Activated CD4-positive, alpha-beta T cell treated with anti-CD3 and anti-CD28 coated beads for 36 hours (primary cell): ENCODE results near the gene FRMD7. TPM values are rescaled to one million over a fixed set of nuclear protein-coding genes. Genes with fewer than 3 reads are reported as not detected.
"Not testable (repeated sequence)": the region's sequence is repeated elsewhere in the genome, so short reads cannot be mapped to it uniquely, and the experiment has no call there.

ENCODE experiments used
- ATAC-seq: fragments of 200-7000 bp; cut with Tn5 transposase; one replicate; pipeline ENCODE4 v1.10.0; 2021; ENCODE audit warnings: mild to moderate bottlenecking, moderate library complexity
- CTCF ChIA-PET: fragments of 350-600 bp; sonication (Branson Sonifier 250); formaldehyde crosslinking; loops from one replicate; lab custom pipeline; 2021; ENCODE audit warnings: antibody characterized with exemption; lab: Charles Lee
- POLR2A ChIA-PET: fragments of 350-600 bp; sonication (Branson Sonifier 250); formaldehyde crosslinking; loops from one replicate; lab custom pipeline; 2021; ENCODE audit warnings: antibody characterized with exemption, inconsistent platforms; lab: Charles Lee
- DNase-seq: peaks from one replicate; pipeline ENCODE4 v3.0.0-alpha.2; 2020
- H3K27ac Mint-ChIP-seq: one replicate; pipeline ENCODE4 v1.8.0; 2021; ENCODE audit warnings: mixed read lengths
- H3K27me3 Mint-ChIP-seq: one replicate; pipeline ENCODE4 v1.8.0; 2021; ENCODE audit warnings: mixed read lengths
- H3K36me3 Mint-ChIP-seq: one replicate; pipeline ENCODE4 v1.8.0; 2021; ENCODE audit warnings: low read depth, mixed read lengths
- H3K4me1 Mint-ChIP-seq: one replicate; pipeline ENCODE4 v1.8.0; 2021; ENCODE audit warnings: mixed read lengths
- H3K4me3 Mint-ChIP-seq: one replicate; pipeline ENCODE4 v1.8.0; 2021; ENCODE audit warnings: mild to moderate bottlenecking, moderate library complexity, mixed read lengths
- H3K9me3 Mint-ChIP-seq: one replicate; pipeline ENCODE4 v1.8.0; 2021; ENCODE audit warnings: low read depth, mixed read lengths
- intact Hi-C, 2 experiments: fragments of 100-400 bp; cut with DNase I in 1 of 2; cut with micrococcal nuclease in 1 of 2; formaldehyde crosslinking; loops; one replicate each; pipeline versions ENCODE4 v1.14.2 to v1.15.1; 2022 to 2024; cut with DNase I, micrococcal nuclease
- total RNA-seq, 2 experiments: library from RNA; stranded (reverse); gene quantifications; one replicate each; pipeline ENCODE4 v1.2.3, GENCODE V29; 2021

Gene FRMD7, protein sequence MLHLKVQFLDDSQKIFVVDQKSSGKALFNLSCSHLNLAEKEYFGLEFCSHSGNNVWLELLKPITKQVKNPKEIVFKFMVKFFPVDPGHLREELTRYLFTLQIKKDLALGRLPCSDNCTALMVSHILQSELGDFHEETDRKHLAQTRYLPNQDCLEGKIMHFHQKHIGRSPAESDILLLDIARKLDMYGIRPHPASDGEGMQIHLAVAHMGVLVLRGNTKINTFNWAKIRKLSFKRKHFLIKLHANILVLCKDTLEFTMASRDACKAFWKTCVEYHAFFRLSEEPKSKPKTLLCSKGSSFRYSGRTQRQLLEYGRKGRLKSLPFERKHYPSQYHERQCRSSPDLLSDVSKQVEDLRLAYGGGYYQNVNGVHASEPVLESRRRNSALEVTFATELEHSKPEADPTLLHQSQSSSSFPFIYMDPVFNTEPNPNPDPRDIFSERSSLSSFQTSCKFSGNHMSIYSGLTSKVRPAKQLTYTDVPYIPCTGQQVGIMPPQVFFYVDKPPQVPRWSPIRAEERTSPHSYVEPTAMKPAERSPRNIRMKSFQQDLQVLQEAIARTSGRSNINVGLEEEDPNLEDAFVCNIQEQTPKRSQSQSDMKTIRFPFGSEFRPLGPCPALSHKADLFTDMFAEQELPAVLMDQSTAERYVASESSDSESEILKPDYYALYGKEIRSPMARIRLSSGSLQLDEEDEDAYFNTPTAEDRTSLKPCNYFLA
- total RNA-seq = not detected

DNA sequence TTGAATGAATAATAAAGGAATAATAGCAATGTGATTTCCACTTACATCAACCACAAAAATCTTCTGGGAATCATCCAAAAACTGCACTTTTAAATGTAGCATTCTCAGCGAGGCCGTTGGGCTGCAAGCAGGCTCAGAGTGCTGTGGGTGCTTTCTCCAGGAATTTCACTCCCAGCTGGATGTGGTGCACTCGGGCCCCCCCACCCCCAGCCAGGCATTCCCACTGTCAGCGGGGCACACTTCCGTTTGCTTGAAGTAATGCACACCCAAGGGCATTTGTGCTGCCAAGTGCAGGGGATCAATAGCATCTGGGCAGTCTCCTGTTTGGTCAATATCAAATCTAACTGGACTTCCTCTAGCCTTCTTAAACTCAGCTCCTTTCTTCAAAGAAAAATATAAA lies at the start of gene FRMD7:
TSS of gene FRMD7 (minus strand) at position 278 of the 400 bp plus-strand sequence. CDS start at position 102, 176 bp downstream.
- intact Hi-C loops = no loop called here
- ChIA-PET CTCF (no interaction called here), POLR2A (no interaction called here)
- no peak within 1 kb of the TSS for H3K27ac Mint-ChIP-seq
- H3K36me3 Mint-ChIP-seq = no peaks in the 10 kb centered on the region
- ATAC-seq (no peak), DNase-seq (no peak)
- H3K9me3 Mint-ChIP-seq = no peaks in the 10 kb centered on the region
- peaks cover 4% of the 10 kb centered on the region for H3K27me3 Mint-ChIP-seq
- H3K4me3 Mint-ChIP-seq = no peak within 1 kb of the TSS
- no peaks in the 10 kb centered on the region for H3K4me1 Mint-ChIP-seq

DNA sequence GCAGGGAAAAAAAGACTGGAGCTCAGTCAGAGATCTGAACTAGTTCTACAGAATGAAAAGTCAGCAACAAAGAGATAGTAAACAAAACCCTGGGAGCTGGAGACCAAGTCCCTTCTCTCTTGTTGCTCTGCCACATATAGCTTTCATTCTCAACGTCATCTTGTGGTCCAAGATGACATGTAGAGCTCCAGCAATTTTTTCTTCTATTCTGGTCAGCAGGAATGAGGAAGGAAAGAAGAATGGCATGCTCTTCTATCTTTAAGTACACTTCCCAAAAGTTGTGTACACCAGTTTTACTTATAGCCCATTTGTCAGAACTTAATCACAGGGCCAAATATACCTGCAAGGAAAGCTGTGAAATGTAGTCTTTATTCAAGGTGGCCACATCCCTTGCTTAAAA lies 45.8 kb upstream of the FRMD7 start:
- H3K27ac Mint-ChIP-seq = no peak overlapping the region
- ChIA-PET POLR2A (no interaction called here), CTCF (interaction anchor here (1.0 kb wide), 1 partner anchor 81 kb away, joined by 3 read pairs; no protein-coding TSS in a partner anchor)
- H3K4me3 Mint-ChIP-seq = no peak overlapping the region
- ATAC-seq (no peak), DNase-seq (no peak)
- H3K4me1 Mint-ChIP-seq = no peaks in the 10 kb centered on the region
- H3K36me3 Mint-ChIP-seq = no peaks in the 10 kb centered on the region
- no peaks in the 10 kb centered on the region for H3K9me3 Mint-ChIP-seq
- no peaks in the 10 kb centered on the region for H3K27me3 Mint-ChIP-seq
- intact Hi-C loops = no loop called here

DNA sequence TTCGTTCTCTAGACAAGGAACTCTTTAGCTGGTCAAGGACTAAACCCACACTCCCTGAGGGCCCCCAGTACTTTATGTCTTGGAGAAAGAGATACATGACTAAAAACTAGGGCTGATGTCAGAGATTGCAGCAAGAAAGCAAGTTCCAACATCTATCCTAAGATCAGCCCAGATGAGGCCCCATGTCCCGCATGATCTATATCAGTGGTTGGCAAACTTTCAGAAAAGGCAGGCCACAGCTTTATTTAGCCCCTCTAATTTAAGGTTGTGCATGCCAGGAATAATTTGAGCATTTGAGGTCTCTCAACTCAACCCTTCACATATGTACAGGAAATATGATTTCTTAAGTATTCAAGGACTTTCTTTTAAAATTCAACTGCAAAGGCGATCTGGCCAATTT lies 44.1 kb upstream of the FRMD7 start:
- H3K9me3 Mint-ChIP-seq = no peaks in the 10 kb centered on the region
- H3K27ac Mint-ChIP-seq = no peak overlapping the region
- no peaks in the 10 kb centered on the region for H3K4me1 Mint-ChIP-seq
- H3K4me3 Mint-ChIP-seq = no peak overlapping the region
- POLR2A ChIA-PET = no interaction called here
- DNase-seq = no peak
- no peak for ATAC-seq
- intact Hi-C loops = loop anchor here in 1 of 2 experiments (2.0 kb wide), 1 partner anchor 47 kb away; the partner anchor contains the start of gene RAP2C
- no peaks in the 10 kb centered on the region for H3K27me3 Mint-ChIP-seq
- H3K36me3 Mint-ChIP-seq = no peaks in the 10 kb centered on the region
- CTCF ChIA-PET = interaction anchor here (0.9 kb wide), 1 partner anchor 23 kb away, joined by 3 read pairs; no protein-coding TSS in a partner anchor

DNA sequence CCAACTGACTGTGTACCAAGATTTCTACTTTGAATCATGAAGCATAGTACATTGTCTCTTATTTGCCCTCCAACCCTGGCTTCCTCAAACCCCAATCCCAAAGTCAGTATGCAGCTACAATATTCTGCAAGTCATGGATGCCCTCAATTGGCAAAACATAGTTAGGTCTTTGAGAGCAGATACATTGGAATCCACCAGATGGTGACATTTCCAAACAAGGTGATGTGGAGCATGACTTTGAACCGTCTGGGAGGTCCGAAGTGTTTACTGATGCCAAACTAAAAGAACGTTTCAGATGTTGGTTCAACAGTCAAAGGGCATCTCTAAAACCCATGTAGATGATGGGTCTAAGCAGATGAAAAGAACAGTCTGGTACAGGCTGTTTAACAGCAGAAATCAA lies 43.7 kb upstream of the FRMD7 start:
- Mint-ChIP-seq H3K9me3 (no peaks in the 10 kb centered on the region), H3K4me3 (no peak overlapping the region), H3K4me1 (no peaks in the 10 kb centered on the region), H3K27ac (no peak overlapping the region), H3K27me3 (no peaks in the 10 kb centered on the region), H3K36me3 (no peaks in the 10 kb centered on the region)
- DNase-seq (no peak), ATAC-seq (no peak)
- POLR2A ChIA-PET = no interaction called here
- intact Hi-C loops = loop anchor here in 1 of 2 experiments (2.0 kb wide), 1 partner anchor 47 kb away; the partner anchor contains the start of gene RAP2C
- CTCF ChIA-PET = no interaction called here

DNA sequence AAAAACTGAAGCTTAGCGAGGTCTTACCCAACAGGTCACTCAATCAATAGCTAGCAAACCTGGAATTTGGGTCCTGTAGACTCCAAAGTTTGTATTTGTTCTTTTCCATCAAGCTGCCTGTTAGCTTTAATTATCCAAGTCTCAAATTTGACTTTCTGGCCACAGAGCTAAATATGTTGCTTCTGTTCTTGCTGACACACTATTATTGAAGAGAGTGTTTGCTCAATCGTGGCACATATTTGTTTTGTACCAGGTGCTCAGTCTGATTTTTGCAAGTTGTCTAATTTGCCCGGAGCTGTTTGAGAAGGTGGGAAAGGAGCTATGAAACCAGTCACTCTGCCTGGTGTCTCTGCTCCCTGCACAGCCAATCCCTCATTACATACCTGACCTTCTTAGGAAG lies 41.7 kb upstream of the FRMD7 start:
- Mint-ChIP-seq H3K9me3 (no peaks in the 10 kb centered on the region), H3K4me1 (no peaks in the 10 kb centered on the region), H3K27ac (no peak overlapping the region), H3K36me3 (no peaks in the 10 kb centered on the region), H3K4me3 (no peak overlapping the region), H3K27me3 (no peaks in the 10 kb centered on the region)
- no peak for DNase-seq
- intact Hi-C loops = no loop called here
- CTCF ChIA-PET = interaction anchor here (0.6 to 1.1 kb wide), 3 partner anchors 62 to 95 kb away, joined by 3 read pairs; no protein-coding TSS in a partner anchor
- POLR2A ChIA-PET = no interaction called here
- no peak for ATAC-seq

DNA sequence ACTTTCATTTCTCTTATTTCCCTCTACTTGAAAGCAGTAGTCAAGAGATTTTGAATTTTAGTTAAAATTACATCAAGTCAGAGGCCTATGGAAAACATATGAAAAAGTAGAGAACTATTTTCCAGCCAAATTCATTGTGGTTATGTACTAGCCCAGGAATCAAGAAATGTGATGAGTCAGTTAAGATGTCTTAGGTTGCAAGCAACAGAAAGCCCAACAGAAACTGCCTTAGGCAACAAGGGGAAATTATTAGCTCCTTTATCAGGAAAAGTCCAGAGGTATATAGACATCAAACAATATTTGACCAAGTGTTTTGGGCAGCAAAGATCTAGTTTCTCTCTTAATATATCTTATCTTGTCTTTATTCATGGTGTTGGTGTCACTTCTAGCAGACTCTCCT lies 37.8 kb upstream of the FRMD7 start:
- no peak for DNase-seq

DNA sequence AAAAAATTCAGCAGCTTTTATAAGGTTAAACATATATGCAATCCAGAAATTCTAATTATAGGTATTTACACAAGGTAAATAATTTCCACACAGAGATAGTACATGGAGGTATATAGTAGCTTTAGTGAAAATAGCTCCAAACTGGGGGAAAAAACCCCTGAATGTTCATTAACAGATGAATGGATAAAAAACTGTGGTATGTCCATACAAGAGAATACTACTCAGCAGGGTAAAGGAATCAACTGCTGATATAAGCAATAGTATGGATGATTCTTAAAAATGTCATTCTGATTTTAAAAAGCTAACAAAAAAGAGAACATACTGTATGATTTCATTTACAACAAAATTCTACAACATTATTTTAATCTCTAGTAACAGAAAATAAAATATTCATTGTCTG lies 37.2 kb upstream of the FRMD7 start:
- intact Hi-C loops = no loop called here
- Mint-ChIP-seq H3K36me3 (no peaks in the 10 kb centered on the region), H3K27me3 (no peaks in the 10 kb centered on the region), H3K27ac (no peak overlapping the region), H3K4me3 (no peak overlapping the region), H3K9me3 (peaks cover 2% of the 10 kb centered on the region), H3K4me1 (no peaks in the 10 kb centered on the region)
- POLR2A ChIA-PET = no interaction called here
- ATAC-seq = no peak
- no peak for DNase-seq
- CTCF ChIA-PET = no interaction called here

More for the DNA sequence above, 37.8 kb upstream of the FRMD7 start:
- Mint-ChIP-seq H3K27me3 (no peaks in the 10 kb centered on the region), H3K4me3 (no peak overlapping the region), H3K4me1 (no peaks in the 10 kb centered on the region), H3K36me3 (no peaks in the 10 kb centered on the region), H3K9me3 (peaks cover 2% of the 10 kb centered on the region), H3K27ac (no peak overlapping the region)
- ATAC-seq = no peak
- ChIA-PET POLR2A (no interaction called here), CTCF (interaction anchor here (0.6 kb wide), 1 partner anchor 157 kb away, joined by 4 read pairs; no protein-coding TSS in a partner anchor)
- intact Hi-C loops = no loop called here

DNA sequence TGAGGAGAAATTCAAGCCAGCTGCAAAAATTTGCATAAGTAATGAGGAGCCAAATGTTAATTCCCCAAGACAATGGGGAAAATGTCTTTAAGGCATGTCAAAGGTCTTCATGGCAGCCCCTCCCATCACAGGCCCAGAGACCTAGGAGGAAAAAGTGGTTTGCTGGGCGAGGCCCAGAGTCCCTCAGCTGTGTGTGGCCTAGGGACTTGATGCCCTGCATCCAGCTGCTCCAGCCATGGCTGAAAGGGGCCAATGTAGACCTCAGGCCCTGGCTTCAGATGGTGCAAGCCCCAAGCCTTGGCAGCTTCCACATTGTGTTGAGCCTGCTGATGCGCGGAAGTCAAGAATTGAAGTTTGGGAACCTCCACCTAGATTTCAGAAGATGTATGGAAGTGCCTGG lies 35.3 kb upstream of the FRMD7 start:
- H3K4me1 Mint-ChIP-seq, POLR2A ChIA-PET, H3K9me3 Mint-ChIP-seq, H3K27me3 Mint-ChIP-seq, H3K36me3 Mint-ChIP-seq, CTCF ChIA-PET, H3K27ac Mint-ChIP-seq, DNase-seq, H3K4me3 Mint-ChIP-seq, intact Hi-C loops, ATAC-seq: not testable (repeated sequence)

DNA sequence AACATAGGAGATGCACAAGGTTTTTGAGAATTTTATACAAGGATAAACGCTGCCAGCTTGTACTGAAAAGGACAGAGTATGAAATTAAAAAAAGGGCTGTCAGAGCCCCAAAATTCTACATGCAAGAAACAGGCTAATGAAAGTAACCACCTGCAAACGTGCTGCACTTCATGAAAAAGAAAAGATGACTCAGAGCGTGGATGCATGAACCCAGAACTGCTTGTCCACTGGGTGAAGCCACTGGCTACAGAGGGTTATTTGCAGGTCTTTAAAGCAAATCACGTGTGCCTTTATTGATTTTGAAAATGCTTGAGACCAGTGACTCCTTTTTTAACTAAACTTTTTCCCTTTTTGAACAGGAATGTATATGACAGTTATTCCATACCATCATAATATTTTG lies 25.3 kb upstream of the FRMD7 start:
- no peak for DNase-seq
- ATAC-seq = no peak
- H3K27ac Mint-ChIP-seq = no peak overlapping the region
- ChIA-PET CTCF (no interaction called here), POLR2A (no interaction called here)
- no peaks in the 10 kb centered on the region for H3K9me3 Mint-ChIP-seq
- H3K4me3 Mint-ChIP-seq = no peak overlapping the region
- intact Hi-C loops = no loop called here
- no peaks in the 10 kb centered on the region for H3K36me3 Mint-ChIP-seq
- H3K27me3 Mint-ChIP-seq = no peaks in the 10 kb centered on the region
- no peaks in the 10 kb centered on the region for H3K4me1 Mint-ChIP-seq

DNA sequence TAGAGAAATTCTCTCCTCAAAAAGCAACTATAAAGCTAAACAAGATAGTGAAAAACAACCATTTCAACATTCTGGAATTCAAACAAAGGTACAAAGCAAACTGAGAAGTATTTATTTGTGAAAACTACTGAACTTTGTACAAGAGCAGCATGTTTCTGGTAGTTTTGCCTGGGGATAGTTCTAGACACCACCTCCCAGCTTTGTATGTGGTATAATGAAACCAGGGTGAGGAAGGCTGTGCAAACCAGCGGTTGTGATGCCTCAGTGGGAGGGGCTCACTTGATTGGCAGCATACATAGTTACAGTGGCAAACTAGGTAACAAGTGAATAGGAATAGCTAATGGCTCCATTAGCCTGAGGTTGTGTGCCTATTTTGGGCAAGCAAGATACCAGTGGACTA lies 18.6 kb upstream of the FRMD7 start:
- CTCF ChIA-PET = interaction anchor here (0.6 kb wide), 1 partner anchor 88 kb away, joined by 3 read pairs; no protein-coding TSS in a partner anchor
- no peak for ATAC-seq

DNA sequence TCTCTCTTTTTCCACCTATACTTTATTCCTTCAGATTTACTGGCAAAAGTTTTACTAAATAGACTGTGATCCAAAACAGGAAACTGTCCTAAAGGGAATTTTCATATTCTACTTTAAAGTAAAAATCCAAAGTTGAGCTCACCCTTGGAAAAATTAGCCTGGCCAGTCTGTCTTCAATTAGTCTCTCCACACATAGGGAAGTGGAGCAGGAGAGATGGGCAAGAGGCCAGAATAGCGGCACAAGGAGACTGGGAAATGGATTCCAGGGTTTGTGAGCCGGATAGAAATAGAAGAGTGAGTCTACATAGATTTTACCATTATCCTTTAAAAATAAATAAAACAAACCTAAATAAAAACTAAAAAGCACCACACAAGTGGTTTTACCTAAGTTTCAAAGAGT lies 16.2 kb upstream of the FRMD7 start:
- no peak overlapping the region for H3K27ac Mint-ChIP-seq
- DNase-seq (no peak), ATAC-seq (no peak)
- intact Hi-C loops = no loop called here
- ChIA-PET CTCF (no interaction called here), POLR2A (no interaction called here)
- no peaks in the 10 kb centered on the region for H3K4me1 Mint-ChIP-seq
- no peaks in the 10 kb centered on the region for H3K27me3 Mint-ChIP-seq
- no peaks in the 10 kb centered on the region for H3K36me3 Mint-ChIP-seq
- no peaks in the 10 kb centered on the region for H3K9me3 Mint-ChIP-seq
- no peak overlapping the region for H3K4me3 Mint-ChIP-seq

More for the DNA sequence above, 18.6 kb upstream of the FRMD7 start:
- H3K27ac Mint-ChIP-seq = no peak overlapping the region
- no peaks in the 10 kb centered on the region for H3K4me1 Mint-ChIP-seq
- intact Hi-C loops = no loop called here
- no peaks in the 10 kb centered on the region for H3K9me3 Mint-ChIP-seq
- H3K36me3 Mint-ChIP-seq = no peaks in the 10 kb centered on the region
- DNase-seq = no peak
- H3K27me3 Mint-ChIP-seq = no peaks in the 10 kb centered on the region
- POLR2A ChIA-PET = no interaction called here
- no peak overlapping the region for H3K4me3 Mint-ChIP-seq
